ENCODE data around the gene TICAM2.

TICAM2 gene

DNA sequence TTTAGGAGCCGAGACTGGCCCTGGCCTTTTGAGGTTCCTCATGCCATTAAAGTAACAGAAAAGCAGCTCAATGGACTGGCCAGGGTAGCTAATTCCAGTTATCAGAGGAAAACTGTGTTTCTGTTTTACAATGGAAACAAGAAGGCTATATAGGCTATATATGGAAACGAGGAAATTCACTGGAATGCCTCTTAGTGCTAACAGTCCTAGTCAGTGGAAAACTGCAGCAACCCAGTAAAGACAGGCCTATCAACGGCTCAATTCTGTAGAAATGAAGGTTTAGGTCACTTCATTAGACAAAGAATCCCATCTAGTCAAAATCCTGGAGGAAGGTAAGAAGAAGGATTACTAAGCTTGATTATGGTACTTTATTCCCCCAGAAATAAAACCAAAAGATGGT, 3.2 kb upstream of the TICAM2 start:
- no peak for DNase-seq

GRCh38 chr5:115602591-115603125, 379 bp upstream of the TICAM2 start:
- no peak for DNase-seq

DNA sequence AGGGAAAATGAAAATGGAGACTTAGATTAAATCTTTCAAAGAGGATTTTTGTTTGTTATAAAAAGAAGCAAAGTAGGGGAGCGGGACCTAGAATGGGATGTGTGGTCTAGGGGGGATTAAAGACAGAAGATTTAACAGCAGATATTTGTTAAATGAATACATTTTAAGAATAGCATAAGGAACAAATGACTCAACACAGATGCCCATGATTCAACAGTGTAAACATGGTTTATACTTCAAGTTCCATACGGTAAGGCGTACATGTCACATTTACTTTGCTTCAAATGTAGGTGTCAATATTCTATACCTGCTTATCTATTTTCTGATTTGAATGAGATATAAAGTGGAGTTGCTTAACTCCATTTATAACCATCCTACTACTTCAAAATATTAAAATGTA, 1.5 kb downstream of the TICAM2 start:
- DNase-seq = no peak

DNA sequence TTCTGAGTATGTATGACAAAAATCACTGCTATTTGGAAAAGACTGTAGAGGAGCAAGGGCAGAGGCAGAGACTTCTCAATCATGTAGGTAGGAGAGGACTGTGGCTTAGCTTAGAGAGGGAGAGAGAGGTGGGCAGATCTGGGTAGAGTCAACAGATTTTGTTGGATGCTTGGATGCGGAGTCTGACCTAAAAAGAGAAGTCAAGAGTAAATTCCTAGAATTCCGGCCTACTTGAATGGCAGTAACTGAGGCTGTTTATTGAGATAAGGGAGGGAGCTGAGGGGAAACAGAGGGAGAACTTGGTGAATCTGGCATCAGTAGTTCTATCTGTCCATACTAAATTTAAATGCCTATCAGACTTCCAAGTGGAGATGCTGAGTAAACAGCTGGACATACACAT, 2.4 kb downstream of the TICAM2 start:
- no peak for DNase-seq

DNA sequence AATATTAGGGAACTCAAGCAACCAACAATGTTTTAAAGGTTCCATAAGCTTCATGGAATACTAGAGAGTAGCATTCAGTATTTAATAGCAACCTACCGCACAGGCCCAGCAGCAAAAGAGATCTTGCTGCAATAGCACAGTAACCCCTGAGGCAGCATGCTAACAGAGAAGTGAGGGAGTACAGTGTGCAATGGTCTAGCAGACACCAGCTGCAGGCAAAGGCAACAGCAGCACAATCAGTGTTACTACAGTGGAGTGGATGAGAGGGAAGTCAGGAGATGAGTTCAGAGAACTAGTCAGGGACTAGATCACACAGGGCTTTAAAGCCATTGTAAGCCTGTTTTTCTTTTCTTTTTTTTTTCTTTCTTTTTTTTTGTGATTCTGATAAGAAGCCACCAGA, 2.8 kb downstream of the TICAM2 start:
- DNase-seq = no peak

DNA sequence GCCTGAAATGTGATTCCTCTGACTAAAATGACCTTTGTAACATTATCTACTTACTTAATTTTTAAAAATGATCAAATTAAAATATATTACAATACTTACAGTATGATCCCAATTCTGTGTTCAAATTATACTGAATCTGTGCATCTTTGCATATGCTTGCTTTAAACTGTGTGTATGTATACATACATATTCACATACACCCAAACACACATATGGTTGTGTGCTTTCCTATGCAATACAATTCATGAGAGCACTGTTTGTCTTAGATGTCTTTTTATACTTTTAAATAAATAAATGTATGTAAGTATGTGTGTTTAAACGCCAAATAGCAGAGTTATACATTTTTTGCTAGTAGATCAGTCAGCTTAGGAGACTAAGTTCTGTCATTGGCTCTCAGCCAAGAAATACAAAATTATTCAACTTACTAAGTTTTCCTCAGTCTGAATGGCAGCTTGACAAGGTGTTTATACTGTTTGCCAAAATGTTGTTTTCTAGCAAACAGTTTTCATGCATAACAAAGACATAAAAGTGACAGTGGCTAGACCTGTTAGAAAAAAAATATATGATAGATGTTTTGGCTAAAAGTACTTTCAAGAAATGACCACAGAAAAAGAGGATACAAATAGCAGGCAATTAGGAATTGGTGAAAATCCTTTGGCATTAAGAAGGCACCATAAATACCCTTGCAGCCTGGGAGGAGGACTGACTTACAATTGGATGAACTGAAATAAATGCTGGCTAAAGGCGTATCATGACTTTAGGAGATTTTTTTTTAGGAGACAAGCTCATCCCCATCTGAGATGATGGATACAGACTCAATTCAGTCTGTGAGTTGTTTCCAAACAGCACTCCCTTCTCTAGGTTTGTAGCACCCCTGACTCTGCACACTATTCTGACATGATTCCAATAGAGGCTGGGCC, 7.9 kb downstream of the TICAM2 start:
- DNase-seq = no peak

DNA sequence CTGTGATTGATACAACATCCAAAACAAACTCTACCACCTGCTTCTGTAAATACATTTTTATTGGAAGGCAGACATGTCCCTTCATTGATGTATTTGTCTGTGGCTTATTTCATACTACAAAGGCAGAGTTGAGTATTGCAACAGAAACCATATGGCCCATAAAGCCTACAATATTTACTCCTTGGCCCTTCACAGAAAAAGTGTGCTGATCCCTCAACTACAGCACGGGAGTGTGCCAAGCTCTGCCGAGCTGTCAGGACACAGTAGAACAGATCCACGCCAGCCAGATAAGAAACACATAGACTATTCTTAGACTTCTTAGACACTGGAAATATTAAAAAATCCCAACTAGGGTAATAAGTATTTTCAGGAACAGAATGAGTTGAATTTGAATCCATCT, 13.2 kb downstream of the TICAM2 start:
- no peak for DNase-seq

DNA sequence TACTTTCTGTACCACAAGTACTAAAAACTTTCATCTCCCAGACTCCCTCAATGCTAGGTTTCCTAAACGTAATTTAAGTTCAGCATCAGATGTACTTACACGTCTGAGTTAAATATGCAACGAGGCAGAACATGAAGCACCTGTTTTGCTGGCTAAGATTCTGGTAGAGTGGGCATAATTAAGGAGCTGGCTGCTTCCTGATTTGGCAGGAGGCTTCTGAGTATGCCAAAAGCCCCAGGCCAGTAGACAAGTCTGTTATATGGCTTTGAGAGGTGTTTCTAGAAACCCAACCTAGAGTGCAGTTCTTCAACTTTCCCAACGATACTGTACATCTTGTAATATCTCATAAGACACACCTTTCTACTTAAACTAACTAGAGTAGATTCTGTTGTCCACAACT, 13.6 kb downstream of the TICAM2 start:
- no peak for DNase-seq

DNA sequence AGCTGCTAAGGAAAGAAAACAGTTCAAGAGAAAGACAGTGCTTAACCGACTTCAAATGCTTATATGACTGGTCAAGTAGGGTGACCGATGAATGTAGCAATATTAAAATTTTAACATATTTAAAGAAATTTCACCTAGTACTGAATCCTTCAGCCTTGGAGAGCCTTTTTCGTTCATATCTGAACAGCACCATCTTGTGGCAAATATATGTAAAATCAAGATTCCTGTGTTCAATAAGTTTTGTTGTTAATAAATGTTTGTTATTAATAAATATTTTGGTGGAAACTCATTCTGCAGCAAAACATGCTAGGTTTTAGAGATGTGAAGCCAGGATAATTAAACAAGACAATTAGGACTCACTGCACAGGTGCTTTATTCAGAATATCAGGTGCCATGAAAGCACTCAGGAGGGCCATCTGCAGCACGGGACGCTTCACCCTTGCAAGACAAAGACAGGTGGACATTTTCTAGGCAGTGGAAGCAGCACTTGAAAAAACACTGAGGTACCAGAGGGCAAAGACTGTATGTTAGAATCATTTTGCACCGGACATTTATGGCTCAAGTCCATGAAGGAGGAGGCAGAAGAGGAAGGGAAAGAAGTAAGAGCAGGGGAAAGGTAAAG, 15.6 kb downstream of the TICAM2 start:
- peak; percentile 39 for DNase-seq

GRCh38 chr5:115585265-115585664, 17.0 kb downstream of the TICAM2 start:
- DNase-seq = no peak

- no peak for DNase-seq
Observed at GRCh38 chr5:115584501-115584900, 17.8 kb downstream of the TICAM2 start.

DNA sequence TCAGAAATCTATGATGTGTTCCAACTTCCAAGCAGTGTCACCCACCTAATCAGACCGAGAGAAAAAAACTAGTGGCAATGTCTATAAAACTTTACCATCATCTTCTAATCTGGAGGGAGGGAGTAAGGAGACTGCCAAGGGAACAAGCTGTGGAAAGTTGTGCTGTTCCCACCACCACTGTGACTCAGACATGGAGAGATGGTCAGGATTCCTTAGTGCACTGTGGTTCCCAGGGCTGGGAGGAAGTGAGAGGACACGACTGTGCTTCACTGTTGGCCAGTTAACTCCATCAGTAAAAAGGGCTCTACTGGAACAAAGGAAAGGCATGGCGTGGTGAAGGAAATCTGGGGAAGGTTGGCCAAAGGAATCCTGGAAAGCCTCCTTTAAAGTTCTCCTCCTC, 18.8 kb downstream of the TICAM2 start:
- DNase-seq = no peak

GRCh38 chr5:115580941-115581340, 21.3 kb downstream of the TICAM2 start:
- DNase-seq = no peak

GRCh38 chr5:115579747-115580173, 22.5 kb downstream of the TICAM2 start:
- no peak for DNase-seq

- no peak for DNase-seq
Observed at GRCh38 chr5:115579216-115579615, 23.1 kb downstream of the TICAM2 start.

GRCh38 chr5:115578657-115579056, 23.6 kb downstream of the TICAM2 start:
- DNase-seq = no peak

GRCh38 chr5:115577741-115578140, 24.5 kb downstream of the TICAM2 start:
- DNase-seq = no peak

- no peak for DNase-seq
Observed at GRCh38 chr5:115577329-115577728, 24.9 kb downstream of the TICAM2 start.

- no peak for DNase-seq
Observed at GRCh38 chr5:115575167-115576070, 26.9 kb downstream of the TICAM2 start.

- DNase-seq = no peak
Observed at GRCh38 chr5:115573133-115573532, 29.1 kb downstream of the TICAM2 start.

- no peak for DNase-seq
Observed at GRCh38 chr5:115571441-115571878, 30.8 kb downstream of the TICAM2 start.

DNA sequence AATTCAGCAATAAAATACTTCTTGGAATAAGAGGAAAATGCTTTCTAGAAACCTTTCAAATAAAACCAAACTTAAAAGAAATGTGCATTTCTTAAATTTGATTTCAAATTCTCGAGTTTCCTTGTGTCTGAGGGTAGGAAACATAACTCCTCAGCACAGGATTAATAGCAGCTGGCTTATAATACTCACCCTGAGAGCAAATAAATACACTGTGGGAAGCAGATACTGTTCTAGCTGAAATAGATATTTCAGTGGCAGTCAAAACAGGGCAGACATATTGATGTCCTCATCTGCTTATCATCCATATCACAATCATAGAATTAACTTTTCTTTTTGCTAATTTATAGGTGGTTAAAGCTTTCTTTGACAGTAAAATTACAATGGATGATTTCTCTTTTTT, 33.6 kb downstream of the TICAM2 start:
- DNase-seq = no peak

- no peak for DNase-seq
Observed at GRCh38 chr5:115565233-115565632, 37.0 kb downstream of the TICAM2 start.
